Liver (tissue), 9 donors: ENCODE data around the gene EMC6. TPM values are rescaled to one million over a fixed set of nuclear protein-coding genes. Genes with fewer than 3 reads are reported as not detected.

ENCODE experiments used
- DNase-seq: peaks from one replicate; pipeline ENCODE4 v3.0.0-alpha.2; 2017; ENCODE audit warnings: low spot score
- H3K27ac ChIP-seq, 2 donors: one replicate each; pipeline ENCODE4 v1.7.0; 2013; ENCODE audit warnings: inconsistent platforms in 2 of 2, low read length in 2 of 2, control low read depth in 1 of 2, low read depth in 1 of 2, mild to moderate bottlenecking in 1 of 2
- H3K27me3 ChIP-seq, 4 donors: one replicate each; pipeline versions ENCODE4 v1.6.1 to v1.7.0; 2013; ENCODE audit warnings: low read length in 3 of 4, inconsistent platforms in 1 of 4, mild to moderate bottlenecking in 1 of 4, moderate library complexity in 1 of 4; ENCODE audit not compliant: control insufficient read depth in 4 of 4, insufficient read depth in 4 of 4
- H3K36me3 ChIP-seq, 4 donors: one replicate each; pipeline versions ENCODE4 v1.6.1 to v1.7.0; 2013; ENCODE audit warnings: low read length in 3 of 4, mild to moderate bottlenecking in 3 of 4, low read depth in 1 of 4, moderate library complexity in 1 of 4; ENCODE audit not compliant: control insufficient read depth in 4 of 4, insufficient read depth in 3 of 4
- H3K4me1 ChIP-seq, 4 donors: one replicate each; pipeline versions ENCODE4 v1.6.1 to v1.7.0; 2013; ENCODE audit warnings: low read length in 3 of 4, mild to moderate bottlenecking in 3 of 4, moderate library complexity in 1 of 4; ENCODE audit not compliant: control insufficient read depth in 4 of 4, insufficient read depth in 4 of 4
- H3K4me3 ChIP-seq, 3 donors: one replicate each; pipeline versions ENCODE4 v1.6.1 to v1.7.0; 2013; ENCODE audit warnings: low read length in 3 of 3, control low read depth in 1 of 3, low read depth in 1 of 3, mild to moderate bottlenecking in 1 of 3
- H3K9ac ChIP-seq, 2 donors: one replicate each; pipeline ENCODE4 v1.7.0; 2013; ENCODE audit warnings: low read length in 2 of 2, mild to moderate bottlenecking in 2 of 2, moderate library complexity in 2 of 2, control low read depth in 1 of 2, low read depth in 1 of 2
- H3K9me3 ChIP-seq, 4 donors: one replicate each; pipeline versions ENCODE4 v1.6.1 to v1.7.0; 2013; ENCODE audit warnings: low read length in 3 of 4; ENCODE audit not compliant: control insufficient read depth in 4 of 4
- EGR1 ChIP-seq, 2 donors: IDR thresholded peaks; 2 replicates each; pipeline ENCODE4 v1.6.1; 2016 to 2018; ENCODE audit warnings: antibody characterized with exemption in 2 of 2, low read depth in 2 of 2
- FOXA1 ChIP-seq: IDR thresholded peaks from 2 replicates; pipeline ENCODE4 v1.6.1; 2016; ENCODE audit warnings: antibody characterized with exemption
- FOXA2 ChIP-seq: IDR thresholded peaks from 2 replicates; pipeline ENCODE4 v1.6.1; 2016; ENCODE audit warnings: antibody characterized with exemption
- GABPA ChIP-seq, 2 donors: IDR thresholded peaks in 1 of 2; conservative IDR thresholded peaks in 1 of 2; 2 replicates each; pipeline ENCODE4 v1.6.1; 2016; ENCODE audit warnings: antibody characterized with exemption in 2 of 2, mild to moderate bottlenecking in 1 of 2, moderate library complexity in 1 of 2
- HNF4A ChIP-seq, 2 donors: conservative IDR thresholded peaks; 2 replicates each; pipeline ENCODE4 v1.6.1; 2016; ENCODE audit warnings: antibody characterized with exemption in 2 of 2, mild to moderate bottlenecking in 2 of 2
- HNF4G ChIP-seq: IDR thresholded peaks from 2 replicates; pipeline ENCODE4 v1.6.1; 2016; ENCODE audit warnings: antibody characterized with exemption
- JUND ChIP-seq, 2 donors: IDR thresholded peaks; 2 replicates each; pipeline ENCODE4 v1.6.1; 2016; ENCODE audit warnings: antibody characterized with exemption in 2 of 2
- MAX ChIP-seq: IDR thresholded peaks from 2 replicates; pipeline ENCODE4 v1.6.1; 2016; ENCODE audit warnings: antibody characterized with exemption
- RAD21 ChIP-seq, 2 donors: IDR thresholded peaks; 2 replicates each; pipeline ENCODE4 v1.6.1; 2016; ENCODE audit warnings: antibody characterized with exemption in 2 of 2, mild to moderate bottlenecking in 2 of 2
- REST ChIP-seq: IDR thresholded peaks from 2 replicates; pipeline ENCODE4 v1.6.1; 2016; ENCODE audit warnings: antibody characterized with exemption, mild to moderate bottlenecking
- RXRA ChIP-seq, 2 donors: IDR thresholded peaks; 2 replicates each; pipeline ENCODE4 v1.6.1; 2017 to 2018; ENCODE audit warnings: antibody characterized with exemption in 2 of 2, mild to moderate bottlenecking in 1 of 2
- SP1 ChIP-seq: IDR thresholded peaks from 2 replicates; pipeline ENCODE4 v1.6.1; 2018; ENCODE audit warnings: antibody characterized with exemption, mild to moderate bottlenecking
- TAF1 ChIP-seq: conservative IDR thresholded peaks from 2 replicates; pipeline ENCODE4 v1.6.1; 2016; ENCODE audit warnings: antibody characterized with exemption, mild to moderate bottlenecking
- YY1 ChIP-seq: IDR thresholded peaks from 2 replicates; pipeline ENCODE4 v1.6.1; 2016; ENCODE audit warnings: antibody characterized with exemption, mild to moderate bottlenecking
- WGBS: extraction: QIAGEN DNeasy Blood & Tissue Kit; methylation state at CpG from one replicate; pipeline ENCODE4 v1.1.7; 2013; 5-methylcytosine and 5-hydroxymethylcytosine counted together
- polyA plus RNA-seq, 2 donors: library from polyadenylated mRNA; stranded (reverse) in 1 of 2; unstranded in 1 of 2; fragments of 200-250 nt in 1 of 2; fragments of >200 nt in 1 of 2; fragmentation: Nextera tagmentation in 1 of 2; extraction: Ambion mirVana in 1 of 2; gene quantifications; one replicate each; pipeline versions ENCODE4 v1.2.1 to v1.2.3, GENCODE V29; 2013 to 2015
- total RNA-seq, 2 donors: library from RNA; depleted of rRNA; stranded (reverse); fragments of >200 nt; gene quantifications; one replicate each; pipeline ENCODE4 v1.2.3, GENCODE V29; 2014
- TF ChIP-seq, protein P1 (sequence below): IDR thresholded peaks from 2 replicates; pipeline ENCODE4 v1.6.1; 2016; ENCODE audit warnings: antibody characterized with exemption
- TF ChIP-seq, protein P2 (sequence below): fragments of 150-350 bp; IDR thresholded peaks from 2 replicates; pipeline ENCODE4 v1.5.1; 2017; ENCODE audit warnings: improper control_type of control experiment, low read depth, low read length; ENCODE audit not compliant: missing input control
- donor health status: healthy.
- donor health status: healthy.
- donor health status: healthy.
- donor health status: healthy.
- donor health status: healthy.

The EMC6 gene
- total and polyA plus RNA-seq, 4 donors: 12.3 to 107 (median 47.6) TPM

GRCh38 chr17:3658784-3659449 lies 9.7 kb upstream of the EMC6 start:
- no peaks in the 10 kb centered on the region for H3K9me3 ChIP-seq
- no peak overlapping the region for H3K9ac ChIP-seq
- peaks cover 0 to 13% (median 2%) of the 10 kb centered on the region in 4 donors for H3K36me3 ChIP-seq
- H3K4me3 ChIP-seq: no peak overlapping the region
- no peak for DNase-seq
- peaks cover 6 to 25% (median 7%) of the 10 kb centered on the region in 4 donors for H3K4me1 ChIP-seq
- H3K27ac ChIP-seq: no peak overlapping the region
- WGBS: 83% methylated on average over 22 of the region's 22 CpGs
- H3K27me3 ChIP-seq: no peaks in the 10 kb centered on the region
- TF ChIP-seq FOXA2 (no peak), JUND (IDR thresholded peaks at IDR 0.05) (no peak), MAX (no peak), GABPA (IDR thresholded peaks at IDR 0.05 in 1 of 2, conservative IDR thresholded peaks at IDR 0.05 in 1 of 2) (no peak), TAF1 (no peak), RAD21 (IDR thresholded peaks at IDR 0.05) (no peak), HNF4A (conservative IDR thresholded peaks at IDR 0.05) (no peak), HNF4G (no peak), REST (no peak), SP1 (no peak), RXRA (IDR thresholded peaks at IDR 0.05) (no peak), EGR1 (IDR thresholded peaks at IDR 0.05; ENCODE audit: low read depth in 2 of 2) (no peak), YY1 (no peak), FOXA1 (no peak)
- TF ChIP-seq, protein P1, sequence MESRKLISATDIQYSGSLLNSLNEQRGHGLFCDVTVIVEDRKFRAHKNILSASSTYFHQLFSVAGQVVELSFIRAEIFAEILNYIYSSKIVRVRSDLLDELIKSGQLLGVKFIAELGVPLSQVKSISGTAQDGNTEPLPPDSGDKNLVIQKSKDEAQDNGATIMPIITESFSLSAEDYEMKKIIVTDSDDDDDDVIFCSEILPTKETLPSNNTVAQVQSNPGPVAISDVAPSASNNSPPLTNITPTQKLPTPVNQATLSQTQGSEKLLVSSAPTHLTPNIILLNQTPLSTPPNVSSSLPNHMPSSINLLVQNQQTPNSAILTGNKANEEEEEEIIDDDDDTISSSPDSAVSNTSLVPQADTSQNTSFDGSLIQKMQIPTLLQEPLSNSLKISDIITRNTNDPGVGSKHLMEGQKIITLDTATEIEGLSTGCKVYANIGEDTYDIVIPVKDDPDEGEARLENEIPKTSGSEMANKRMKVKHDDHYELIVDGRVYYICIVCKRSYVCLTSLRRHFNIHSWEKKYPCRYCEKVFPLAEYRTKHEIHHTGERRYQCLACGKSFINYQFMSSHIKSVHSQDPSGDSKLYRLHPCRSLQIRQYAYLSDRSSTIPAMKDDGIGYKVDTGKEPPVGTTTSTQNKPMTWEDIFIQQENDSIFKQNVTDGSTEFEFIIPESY: no peak
- TF ChIP-seq, protein P2, sequence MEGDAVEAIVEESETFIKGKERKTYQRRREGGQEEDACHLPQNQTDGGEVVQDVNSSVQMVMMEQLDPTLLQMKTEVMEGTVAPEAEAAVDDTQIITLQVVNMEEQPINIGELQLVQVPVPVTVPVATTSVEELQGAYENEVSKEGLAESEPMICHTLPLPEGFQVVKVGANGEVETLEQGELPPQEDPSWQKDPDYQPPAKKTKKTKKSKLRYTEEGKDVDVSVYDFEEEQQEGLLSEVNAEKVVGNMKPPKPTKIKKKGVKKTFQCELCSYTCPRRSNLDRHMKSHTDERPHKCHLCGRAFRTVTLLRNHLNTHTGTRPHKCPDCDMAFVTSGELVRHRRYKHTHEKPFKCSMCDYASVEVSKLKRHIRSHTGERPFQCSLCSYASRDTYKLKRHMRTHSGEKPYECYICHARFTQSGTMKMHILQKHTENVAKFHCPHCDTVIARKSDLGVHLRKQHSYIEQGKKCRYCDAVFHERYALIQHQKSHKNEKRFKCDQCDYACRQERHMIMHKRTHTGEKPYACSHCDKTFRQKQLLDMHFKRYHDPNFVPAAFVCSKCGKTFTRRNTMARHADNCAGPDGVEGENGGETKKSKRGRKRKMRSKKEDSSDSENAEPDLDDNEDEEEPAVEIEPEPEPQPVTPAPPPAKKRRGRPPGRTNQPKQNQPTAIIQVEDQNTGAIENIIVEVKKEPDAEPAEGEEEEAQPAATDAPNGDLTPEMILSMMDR: no peak
